Lower leg skin (tissue), 3 donors: Measurements from ENCODE around the gene SULT4A1.

Source experiments
- CTCF ChIP-seq, 3 donors: fragments of 450-650 bp; IDR thresholded peaks; one replicate each; pipeline ENCODE4 v1.5.1; 2016; ENCODE audit warnings: antibody characterized with exemption in 3 of 3, mild to moderate bottlenecking in 3 of 3, moderate library complexity in 2 of 3
- POLR2A ChIP-seq, 2 donors: fragments of 450-650 bp; IDR thresholded peaks; one replicate each; pipeline ENCODE4 v1.6.1; 2016 to 2017; ENCODE audit warnings: antibody characterized with exemption in 2 of 2, mild to moderate bottlenecking in 1 of 2, moderate library complexity in 1 of 2

GRCh38 chr22:43783777-43784176, 78.5 kb downstream of the SULT4A1 start:
- TF ChIP-seq POLR2A (IDR thresholded peaks at IDR 0.05) = no peak
- TF ChIP-seq CTCF (IDR thresholded peaks at IDR 0.05) = no peak
